ENCODE results near the gene COX5B.

COX5B gene, protein sequence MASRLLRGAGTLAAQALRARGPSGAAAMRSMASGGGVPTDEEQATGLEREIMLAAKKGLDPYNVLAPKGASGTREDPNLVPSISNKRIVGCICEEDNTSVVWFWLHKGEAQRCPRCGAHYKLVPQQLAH

DNA sequence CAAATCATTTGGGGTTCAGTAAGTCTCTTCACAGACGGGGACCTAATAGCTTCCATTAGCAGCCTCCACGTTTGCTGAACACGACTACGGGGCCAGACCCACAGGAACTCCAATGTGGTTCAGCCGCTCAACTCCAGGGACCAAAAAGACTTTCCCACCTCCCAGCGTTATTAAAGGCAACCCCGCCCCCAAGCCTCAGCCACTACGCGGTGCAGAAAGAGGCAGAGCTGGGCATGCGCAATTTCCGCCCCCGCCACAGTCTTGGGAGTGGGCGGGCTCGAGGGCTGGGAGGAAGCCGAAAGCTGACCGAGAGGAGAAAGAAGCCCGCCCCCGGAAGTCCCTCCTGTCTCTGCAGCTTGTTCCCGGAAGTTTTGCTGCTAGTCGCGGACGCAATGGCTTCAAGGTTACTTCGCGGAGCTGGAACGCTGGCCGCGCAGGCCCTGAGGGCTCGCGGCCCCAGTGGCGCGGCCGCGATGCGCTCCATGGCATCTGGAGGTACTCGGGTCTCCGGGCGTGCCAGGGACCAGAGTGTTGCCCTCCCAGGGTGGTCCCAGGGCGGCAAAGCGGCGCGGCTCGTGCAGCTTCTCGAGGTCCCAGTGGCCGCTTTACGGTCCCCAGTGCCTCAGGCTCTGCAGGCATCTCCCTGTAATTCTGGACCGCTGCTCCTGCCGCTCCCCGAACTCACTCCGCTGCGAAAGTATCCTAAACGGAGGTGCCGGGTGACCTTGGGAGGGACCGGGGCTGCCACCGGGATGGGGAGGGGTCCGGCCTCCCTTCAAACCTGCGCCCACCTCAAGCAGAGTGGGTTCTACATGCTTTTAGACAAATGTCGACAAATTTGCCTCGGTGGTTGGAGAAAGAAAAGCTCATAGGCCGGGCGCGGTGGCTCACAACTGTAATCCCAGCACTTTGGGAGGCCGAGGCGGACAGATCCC lies at the start of gene COX5B:
TSS of gene COX5B (plus strand) at position 368 of the 935 bp plus-strand sequence. CDS start at position 393, 25 bp downstream.
- TF ChIP-seq, protein P1, sequence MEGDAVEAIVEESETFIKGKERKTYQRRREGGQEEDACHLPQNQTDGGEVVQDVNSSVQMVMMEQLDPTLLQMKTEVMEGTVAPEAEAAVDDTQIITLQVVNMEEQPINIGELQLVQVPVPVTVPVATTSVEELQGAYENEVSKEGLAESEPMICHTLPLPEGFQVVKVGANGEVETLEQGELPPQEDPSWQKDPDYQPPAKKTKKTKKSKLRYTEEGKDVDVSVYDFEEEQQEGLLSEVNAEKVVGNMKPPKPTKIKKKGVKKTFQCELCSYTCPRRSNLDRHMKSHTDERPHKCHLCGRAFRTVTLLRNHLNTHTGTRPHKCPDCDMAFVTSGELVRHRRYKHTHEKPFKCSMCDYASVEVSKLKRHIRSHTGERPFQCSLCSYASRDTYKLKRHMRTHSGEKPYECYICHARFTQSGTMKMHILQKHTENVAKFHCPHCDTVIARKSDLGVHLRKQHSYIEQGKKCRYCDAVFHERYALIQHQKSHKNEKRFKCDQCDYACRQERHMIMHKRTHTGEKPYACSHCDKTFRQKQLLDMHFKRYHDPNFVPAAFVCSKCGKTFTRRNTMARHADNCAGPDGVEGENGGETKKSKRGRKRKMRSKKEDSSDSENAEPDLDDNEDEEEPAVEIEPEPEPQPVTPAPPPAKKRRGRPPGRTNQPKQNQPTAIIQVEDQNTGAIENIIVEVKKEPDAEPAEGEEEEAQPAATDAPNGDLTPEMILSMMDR (IDR thresholded peaks at IDR 0.05): no peak

DNA sequence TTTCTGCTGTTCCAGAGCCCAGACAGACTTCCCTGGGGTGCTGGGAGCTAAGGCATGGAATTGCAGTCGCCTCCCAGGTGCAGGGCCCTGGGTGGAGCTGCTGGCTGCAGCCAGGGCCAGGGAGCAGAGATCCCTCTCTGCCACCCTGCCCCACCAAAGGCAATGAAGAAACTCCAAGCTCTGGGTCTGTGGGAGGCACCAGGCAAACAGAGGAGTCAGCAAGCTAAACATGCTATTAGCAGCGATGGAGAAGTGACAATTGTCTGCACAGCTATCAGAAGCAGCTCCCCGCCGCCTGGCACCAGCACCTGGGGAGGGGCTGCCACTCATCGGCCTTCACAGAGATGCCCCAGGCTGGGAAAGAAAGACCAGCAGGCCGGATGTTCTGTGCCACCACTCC lies 28.0 kb upstream of the COX5B start:
- TF ChIP-seq, protein P1 (IDR thresholded peaks at IDR 0.05): no peak

DNA sequence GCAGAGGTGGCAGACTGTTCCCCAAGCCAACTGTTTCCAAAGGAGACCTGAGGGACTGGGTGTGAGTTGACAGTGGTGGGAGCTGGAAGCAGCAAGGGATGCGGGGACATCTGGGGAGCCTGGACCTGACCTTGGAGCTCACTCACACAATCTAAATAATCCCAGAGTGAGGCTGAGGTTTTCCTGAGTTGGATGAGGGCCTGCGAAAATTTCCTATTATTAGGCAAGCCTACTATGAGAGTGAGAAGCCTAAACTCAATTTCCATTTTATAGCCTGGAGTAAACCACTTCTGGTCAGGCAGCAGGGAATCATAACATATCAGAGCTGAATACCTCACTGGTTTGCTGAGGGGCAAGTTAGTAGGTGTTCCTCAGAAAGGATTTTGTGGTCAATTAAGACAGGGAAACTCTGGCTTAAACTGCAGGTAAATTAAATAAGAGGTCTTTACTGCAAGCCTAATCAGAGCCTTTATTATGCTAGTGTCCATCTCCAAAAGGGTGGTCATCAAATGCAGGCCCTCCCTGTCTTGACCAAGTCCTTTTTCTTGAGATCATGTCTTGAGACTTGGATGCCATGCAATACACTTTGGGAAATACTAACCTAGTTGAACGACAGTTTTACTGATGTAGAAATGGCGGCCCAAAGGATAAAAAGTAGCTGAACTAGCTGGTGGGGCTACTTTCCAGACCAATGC lies 1.7 kb upstream of the COX5B start:
- TF ChIP-seq, protein P1 (IDR thresholded peaks at IDR 0.05): no peak

DNA sequence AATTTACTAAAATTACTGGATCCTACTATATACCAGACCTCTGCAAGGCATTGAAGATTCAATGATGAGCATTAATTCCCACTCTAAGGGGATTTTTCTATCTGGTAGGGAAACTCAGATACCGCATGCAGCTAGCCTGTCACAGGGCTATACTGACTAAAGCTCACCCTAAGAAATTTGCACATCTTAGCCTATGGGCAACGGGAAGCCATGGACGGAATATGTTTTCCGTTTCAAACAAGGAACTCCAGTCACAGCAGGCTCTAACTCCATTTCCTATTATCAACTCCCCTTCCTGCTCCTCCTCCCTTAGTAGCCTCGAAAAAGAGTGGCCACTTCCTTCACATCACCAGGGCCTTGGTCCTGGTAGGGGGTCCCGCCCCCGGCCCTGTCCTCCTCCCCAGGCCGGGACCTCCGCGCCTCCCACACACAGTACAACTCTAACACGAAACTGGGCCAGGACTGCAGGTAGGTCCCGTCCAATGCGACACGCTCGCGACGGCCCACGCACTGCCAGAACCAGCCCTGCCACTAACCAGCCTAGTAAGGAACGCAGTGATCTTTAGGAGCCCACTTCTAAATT lies 659 bp upstream of the COX5B start:
- TF ChIP-seq, protein P1 (IDR thresholded peaks at IDR 0.05): no peak

DNA sequence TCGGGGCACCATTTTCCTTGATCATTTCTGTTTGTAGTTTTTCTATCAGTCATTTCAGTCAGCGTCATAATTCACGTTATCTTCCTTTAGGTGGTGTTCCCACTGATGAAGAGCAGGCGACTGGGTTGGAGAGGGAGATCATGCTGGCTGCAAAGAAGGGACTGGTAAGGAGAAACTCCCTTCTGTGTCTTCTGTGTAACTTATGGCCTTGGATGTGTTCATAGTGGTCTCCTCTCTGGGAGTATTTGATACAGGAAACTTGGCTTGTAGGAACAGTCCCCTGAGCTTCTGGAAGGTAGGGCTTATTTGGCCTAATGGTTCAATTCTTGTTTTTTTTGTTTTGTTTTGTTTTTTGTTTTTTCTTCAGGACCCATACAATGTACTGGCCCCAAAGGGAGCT lies 1.1 kb downstream of the COX5B start:
- TF ChIP-seq, protein P1 (IDR thresholded peaks at IDR 0.05): no peak

DNA sequence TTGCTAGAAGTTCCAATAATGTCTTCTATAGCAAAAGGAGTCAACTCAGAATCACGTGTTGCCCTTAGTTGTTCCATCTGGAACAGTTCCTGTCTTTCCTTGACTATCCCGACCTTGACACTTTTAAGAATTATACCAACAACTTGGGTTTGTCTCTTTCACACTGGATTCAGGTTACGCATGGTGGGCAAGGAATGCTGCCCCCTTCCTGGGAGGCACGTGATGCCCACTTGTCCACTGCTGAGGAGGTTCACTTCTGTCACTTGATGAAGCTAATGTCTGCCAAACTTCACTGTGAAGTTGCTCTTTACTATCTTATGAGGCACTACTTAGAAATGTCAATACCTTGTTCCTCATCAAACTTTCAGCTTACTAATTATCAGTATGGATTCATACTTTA lies 5.3 kb downstream of the COX5B start:
- TF ChIP-seq, protein P1 (IDR thresholded peaks at IDR 0.05): no peak

DNA sequence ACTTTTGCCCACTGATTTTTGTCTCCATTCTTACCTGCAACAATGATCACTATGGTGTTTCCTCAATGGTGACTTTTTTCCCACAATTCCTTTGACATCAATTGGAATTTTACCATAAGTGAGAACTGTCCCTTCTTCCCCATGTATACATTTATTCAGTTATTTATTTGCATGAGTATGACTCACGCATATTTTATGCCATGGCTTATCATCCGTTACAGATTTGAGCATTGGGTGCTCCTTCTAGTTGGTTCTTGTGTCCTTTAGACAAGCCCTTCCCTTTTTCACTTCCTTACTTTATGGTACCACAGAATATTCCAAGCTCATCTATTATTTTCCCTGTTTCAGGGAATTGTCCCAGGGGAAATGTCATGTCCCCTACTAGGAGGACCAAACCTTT lies 7.6 kb downstream of the COX5B start:
- TF ChIP-seq, protein P1 (IDR thresholded peaks at IDR 0.05): no peak
